D721Med (cell line): ENCODE data around the gene ATPAF1.
A peak's percentile ranks its signal among the peaks of the same experiment; 100 is the strongest.

Experiments used
- DNase-seq: peaks from one replicate; pipeline ENCODE4 v3.0.0; 2011; ENCODE audit warnings: low spot score; ENCODE audit not compliant: insufficient read length
- FAIRE-seq: peaks from 2 replicates; lab custom pipeline; 2011; peaks lifted over from hg19 to GRCh38; lab: Jason Lieb, UNC
- CTCF ChIP-seq: IDR thresholded peaks from 2 replicates; pipeline ENCODE4 v1.5.1; 2012; ENCODE audit warnings: mild to moderate bottlenecking, control low read depth; ENCODE audit not compliant: insufficient read depth; ENCODE audit errors: missing control alignments

ATPAF1 gene

GRCh38 chr1:46605232-46605631 is 62.9 kb downstream of the ATPAF1 start:
- FAIRE-seq = no peak

GRCh38 chr1:46603858-46604549 is 64.2 kb downstream of the ATPAF1 start, which contains the start of gene MKNK1:
TSS of gene MKNK1 (minus strand) at chr1:46604268. CDS start at chr1:46583327, 20,941 bp downstream.
- peak; percentile 5 for TF ChIP-seq CTCF
- FAIRE-seq (no peak), DNase-seq (peak; percentile 99)

More at GRCh38 chr1:46605232-46605631, 62.9 kb downstream of the ATPAF1 start:
- TF ChIP-seq CTCF = no peak
- no peak for DNase-seq

GRCh38 chr1:46603481-46603857 is 64.7 kb downstream of the ATPAF1 start:
- DNase-seq = no peak
- no peak for FAIRE-seq

GRCh38 chr1:46601257-46602007 is 66.7 kb downstream of the ATPAF1 start:
- TF ChIP-seq CTCF = no peak
- FAIRE-seq (no peak), DNase-seq (no peak)

More at GRCh38 chr1:46603481-46603857, 64.7 kb downstream of the ATPAF1 start:
- no peak for TF ChIP-seq CTCF

GRCh38 chr1:46599059-46599970 is 68.8 kb downstream of the ATPAF1 start:
- FAIRE-seq = no peak
- no peak for TF ChIP-seq CTCF
- no peak for DNase-seq

DNA sequence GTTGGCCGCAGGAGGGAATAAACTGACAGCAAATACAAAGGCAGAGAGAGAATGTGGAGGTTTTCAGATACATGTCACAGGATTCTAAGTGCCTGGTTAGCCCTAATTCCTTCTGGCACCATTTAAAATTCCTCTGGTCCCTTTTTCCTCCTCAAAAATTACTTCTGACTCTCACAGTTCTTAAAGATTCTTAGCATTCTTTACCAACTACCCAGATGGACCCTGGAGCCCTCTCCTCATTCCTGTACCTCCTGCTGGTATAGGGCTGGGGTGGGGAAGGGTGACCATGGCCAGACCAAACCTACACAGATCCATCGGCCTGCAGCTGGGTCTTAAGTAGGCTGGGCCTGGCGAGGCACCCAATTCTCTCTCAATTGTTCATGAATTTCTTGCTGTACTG is 71.3 kb downstream of the ATPAF1 start:
- no peak for DNase-seq
- no peak for FAIRE-seq
- TF ChIP-seq CTCF = no peak
